WI38 (cell line): ENCODE results near the gene ARHGEF4.
A peak's percentile ranks its signal among the peaks of the same experiment; 100 is the strongest.
"Not testable (repeated sequence)": the region's sequence is repeated elsewhere in the genome, so short reads cannot be mapped to it uniquely, and the experiment has no call there.

Source experiments
- H3K4me3 ChIP-seq: 2 replicates; pipeline ENCODE4 v1.5.1; 2011; ENCODE audit warnings: low read depth, mild to moderate bottlenecking, control low read depth, low read length
- TF ChIP-seq, protein P1 (sequence below): IDR thresholded peaks from 2 replicates; pipeline ENCODE4 v1.5.1; 2012; ENCODE audit warnings: low read depth, mild to moderate bottlenecking, control low read depth, low read length

The ARHGEF4 gene

DNA sequence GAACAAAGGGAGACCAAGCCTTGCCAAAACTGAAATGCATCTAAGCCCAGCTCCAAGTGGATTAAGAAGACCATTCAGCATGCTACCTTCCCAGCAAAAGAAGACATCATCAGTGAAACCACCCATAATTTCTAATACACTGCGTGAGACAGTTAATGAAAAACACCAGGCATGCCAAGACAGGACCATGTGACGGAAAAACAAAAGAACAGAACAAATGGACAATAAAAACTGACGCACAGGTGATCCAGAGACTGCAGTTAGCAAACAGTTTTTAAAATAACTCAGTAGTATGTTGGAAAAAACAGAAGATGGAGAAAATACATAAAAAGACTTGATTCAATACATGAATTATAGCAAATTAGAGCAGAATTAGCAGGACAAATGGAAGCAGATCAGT is 241.3 kb downstream of the ARHGEF4 start:
- TF ChIP-seq, protein P1, sequence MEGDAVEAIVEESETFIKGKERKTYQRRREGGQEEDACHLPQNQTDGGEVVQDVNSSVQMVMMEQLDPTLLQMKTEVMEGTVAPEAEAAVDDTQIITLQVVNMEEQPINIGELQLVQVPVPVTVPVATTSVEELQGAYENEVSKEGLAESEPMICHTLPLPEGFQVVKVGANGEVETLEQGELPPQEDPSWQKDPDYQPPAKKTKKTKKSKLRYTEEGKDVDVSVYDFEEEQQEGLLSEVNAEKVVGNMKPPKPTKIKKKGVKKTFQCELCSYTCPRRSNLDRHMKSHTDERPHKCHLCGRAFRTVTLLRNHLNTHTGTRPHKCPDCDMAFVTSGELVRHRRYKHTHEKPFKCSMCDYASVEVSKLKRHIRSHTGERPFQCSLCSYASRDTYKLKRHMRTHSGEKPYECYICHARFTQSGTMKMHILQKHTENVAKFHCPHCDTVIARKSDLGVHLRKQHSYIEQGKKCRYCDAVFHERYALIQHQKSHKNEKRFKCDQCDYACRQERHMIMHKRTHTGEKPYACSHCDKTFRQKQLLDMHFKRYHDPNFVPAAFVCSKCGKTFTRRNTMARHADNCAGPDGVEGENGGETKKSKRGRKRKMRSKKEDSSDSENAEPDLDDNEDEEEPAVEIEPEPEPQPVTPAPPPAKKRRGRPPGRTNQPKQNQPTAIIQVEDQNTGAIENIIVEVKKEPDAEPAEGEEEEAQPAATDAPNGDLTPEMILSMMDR = no peak

GRCh38 chr2:131079931-131080330 is 243.2 kb downstream of the ARHGEF4 start:
- not testable (repeated sequence) for H3K4me3 ChIP-seq

More for the DNA sequence above, 241.3 kb downstream of the ARHGEF4 start:
- H3K4me3 ChIP-seq = no peak overlapping the region

- TF ChIP-seq, protein P1 = no peak
- H3K4me3 ChIP-seq = no peak overlapping the region
These were observed 244.5 kb downstream of the ARHGEF4 start for GRCh38 chr2:131081190-131081589.

DNA sequence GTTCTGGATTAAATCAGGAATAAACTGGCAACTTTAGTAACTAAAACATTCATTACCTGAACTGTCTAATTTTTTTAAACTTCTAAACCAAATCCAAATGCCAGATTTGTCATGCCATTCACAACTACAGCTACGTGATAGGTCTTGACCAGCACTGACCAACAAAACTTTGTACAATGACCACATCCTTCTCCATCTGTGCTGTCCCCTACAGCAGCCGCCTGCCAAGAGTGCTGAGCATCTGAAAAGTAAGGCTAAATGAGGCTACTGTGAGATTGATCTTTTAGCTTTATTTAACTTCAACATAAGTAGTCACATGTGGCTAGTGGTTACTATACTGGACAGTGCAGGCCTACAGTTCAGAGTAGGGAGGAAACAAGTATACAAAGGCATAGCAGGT is 248.9 kb downstream of the ARHGEF4 start:
- TF ChIP-seq, protein P1 = no peak

DNA sequence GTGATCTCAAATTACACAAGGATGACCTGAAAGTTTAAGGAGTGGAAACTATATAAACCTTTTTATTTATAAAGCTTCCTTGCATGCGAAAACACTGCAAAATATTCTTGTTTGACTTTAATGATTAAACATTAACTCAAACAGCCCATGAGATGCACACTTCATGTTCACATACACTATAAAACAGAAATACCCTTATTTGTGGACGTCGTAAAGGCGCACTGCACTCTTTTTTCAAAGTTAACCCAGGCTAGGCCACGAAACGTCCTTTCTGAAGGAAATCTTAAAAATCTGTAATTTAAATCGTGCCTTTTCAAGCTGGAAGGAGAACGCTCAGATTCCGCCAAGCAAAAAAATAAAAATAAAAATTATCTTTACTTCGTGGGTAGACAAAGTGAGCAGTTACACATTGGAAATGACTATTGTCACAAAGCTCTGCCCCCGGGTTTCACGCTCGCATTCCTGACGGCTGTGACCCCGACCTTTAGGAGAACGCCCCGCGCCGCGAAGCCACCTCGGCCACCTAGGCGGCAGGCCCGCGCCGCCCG is 255.8 kb downstream of the ARHGEF4 start:
- TF ChIP-seq, protein P1 = no peak

More for the DNA sequence above, 248.9 kb downstream of the ARHGEF4 start:
- H3K4me3 ChIP-seq = no peak overlapping the region

DNA sequence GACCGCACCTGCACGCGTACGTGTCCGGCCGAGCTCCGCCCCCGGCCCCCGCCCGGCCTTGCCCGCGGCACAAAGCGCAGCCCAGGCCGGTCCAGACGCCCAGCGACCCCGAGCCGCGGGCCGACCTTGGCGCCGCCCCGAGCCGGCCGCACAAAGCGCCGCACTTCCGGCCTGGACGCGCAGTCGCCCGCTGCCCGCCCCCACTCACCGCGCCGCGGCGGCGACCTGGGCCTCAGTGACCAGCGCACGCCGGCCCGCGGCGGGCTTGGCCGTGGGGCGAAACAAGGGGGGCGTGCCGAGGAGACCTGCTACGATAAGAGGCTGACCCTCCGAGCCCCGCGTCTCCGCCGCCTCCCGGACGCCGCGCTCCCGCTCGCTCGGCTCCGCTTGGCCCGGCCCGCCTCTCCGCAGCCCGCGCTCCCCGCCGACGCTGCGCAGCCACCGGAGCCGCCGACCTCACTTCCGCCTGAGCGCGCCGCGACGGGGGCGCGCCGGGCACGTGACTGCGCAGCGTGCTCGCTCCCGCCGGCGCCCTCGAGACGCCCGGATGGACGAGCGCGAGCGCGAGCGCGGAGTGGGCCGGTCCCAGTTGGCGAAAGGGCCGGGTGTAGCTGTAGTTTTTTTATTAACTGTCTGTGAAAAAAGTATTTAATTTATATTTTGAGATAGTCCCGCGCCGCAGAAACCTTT is 256.4 kb downstream of the ARHGEF4 start, which contains the start of gene FAM168B:
TSS of gene FAM168B (minus strand) at position 455 of the 690 bp plus-strand sequence. CDS start 10,814 bp downstream, outside the sequence.
- peak within 1 kb of the TSS; percentile 84 for H3K4me3 ChIP-seq

More for the DNA sequence above, 255.8 kb downstream of the ARHGEF4 start:
- peak overlapping the region; percentile 84 for H3K4me3 ChIP-seq

GRCh38 chr2:131093696-131094462 is 257.2 kb downstream of the ARHGEF4 start:
- H3K4me3 ChIP-seq = peak overlapping the region; percentile 84
- TF ChIP-seq, protein P1 = no peak

More for the DNA sequence above, 256.4 kb downstream of the ARHGEF4 start, which contains the start of gene FAM168B:
- TF ChIP-seq, protein P1 = no peak
